ENCODE data around the gene CFAP74. TPM values are rescaled to one million over a fixed set of nuclear protein-coding genes. Genes with fewer than 3 reads are reported as not detected.
A peak's percentile ranks its signal among the peaks of the same experiment; 100 is the strongest.

The CFAP74 gene
- polyA plus RNA-seq, 1 experiment: not detected

DNA sequence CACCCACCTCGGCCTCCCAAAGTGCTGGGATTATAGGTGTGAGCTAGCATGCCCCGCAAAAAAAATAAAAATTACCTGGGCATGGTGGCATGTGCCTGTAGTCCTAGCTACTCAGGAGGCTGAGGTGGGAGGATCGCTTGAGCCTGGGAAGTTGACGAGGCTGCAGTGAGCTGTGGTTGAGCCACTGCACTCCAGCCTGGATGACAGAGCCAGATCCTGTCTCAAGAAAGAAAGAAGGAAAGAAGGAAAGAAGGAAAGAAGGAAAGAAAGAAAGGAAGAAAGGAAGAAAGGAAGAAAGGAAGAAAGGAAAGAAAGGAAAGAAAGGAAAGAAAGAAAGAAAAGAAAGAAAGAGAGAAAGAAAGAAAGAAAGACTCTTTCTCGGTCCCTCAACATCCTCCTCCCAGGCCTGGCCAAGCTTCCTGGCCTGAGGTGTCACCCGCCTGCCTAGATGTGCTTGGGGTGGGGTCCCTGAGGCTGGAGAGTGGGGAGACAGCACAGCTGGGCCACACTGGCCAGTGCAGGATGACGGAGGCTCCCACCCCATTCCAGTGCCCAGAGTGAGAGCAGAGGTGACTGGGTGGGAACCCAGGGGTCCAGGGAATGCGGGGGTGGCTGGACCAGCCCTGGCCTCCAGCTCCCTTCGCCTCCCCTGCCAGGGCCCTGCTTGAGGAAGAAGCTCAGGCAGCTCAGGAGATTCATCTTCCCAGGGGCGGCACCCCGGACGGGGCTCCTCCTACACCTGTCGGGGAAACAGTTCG is 102.5 kb downstream of the CFAP74 start:
- Histone ChIP-seq H3K27me3 (ENCODE audit: control insufficient read depth, insufficient read depth, low read length) (peaks cover 3% of the 10 kb centered on the region), H3K27ac (ENCODE audit: low read depth, low read length) (no peak overlapping the region), H3K9me3 (ENCODE audit: control insufficient read depth, insufficient read depth, low read length) (peaks cover 8% of the 10 kb centered on the region), H3K4me3 (ENCODE audit: low read depth, low read length) (no peak overlapping the region)
- ChIA-PET POLR2A (no interaction called here), CTCF (interaction anchor here (0.5 to 0.6 kb wide), 2 partner anchors 9 to 271 kb away, joined by 3 to 4 read pairs; no protein-coding TSS in a partner anchor)
- DNase-seq (ENCODE audit: low read depth, low spot score): no peak
- TF ChIP-seq, protein P1, sequence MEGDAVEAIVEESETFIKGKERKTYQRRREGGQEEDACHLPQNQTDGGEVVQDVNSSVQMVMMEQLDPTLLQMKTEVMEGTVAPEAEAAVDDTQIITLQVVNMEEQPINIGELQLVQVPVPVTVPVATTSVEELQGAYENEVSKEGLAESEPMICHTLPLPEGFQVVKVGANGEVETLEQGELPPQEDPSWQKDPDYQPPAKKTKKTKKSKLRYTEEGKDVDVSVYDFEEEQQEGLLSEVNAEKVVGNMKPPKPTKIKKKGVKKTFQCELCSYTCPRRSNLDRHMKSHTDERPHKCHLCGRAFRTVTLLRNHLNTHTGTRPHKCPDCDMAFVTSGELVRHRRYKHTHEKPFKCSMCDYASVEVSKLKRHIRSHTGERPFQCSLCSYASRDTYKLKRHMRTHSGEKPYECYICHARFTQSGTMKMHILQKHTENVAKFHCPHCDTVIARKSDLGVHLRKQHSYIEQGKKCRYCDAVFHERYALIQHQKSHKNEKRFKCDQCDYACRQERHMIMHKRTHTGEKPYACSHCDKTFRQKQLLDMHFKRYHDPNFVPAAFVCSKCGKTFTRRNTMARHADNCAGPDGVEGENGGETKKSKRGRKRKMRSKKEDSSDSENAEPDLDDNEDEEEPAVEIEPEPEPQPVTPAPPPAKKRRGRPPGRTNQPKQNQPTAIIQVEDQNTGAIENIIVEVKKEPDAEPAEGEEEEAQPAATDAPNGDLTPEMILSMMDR (IDR thresholded peaks at IDR 0.05; ENCODE audit: low read depth, low read length): no peak

DNA sequence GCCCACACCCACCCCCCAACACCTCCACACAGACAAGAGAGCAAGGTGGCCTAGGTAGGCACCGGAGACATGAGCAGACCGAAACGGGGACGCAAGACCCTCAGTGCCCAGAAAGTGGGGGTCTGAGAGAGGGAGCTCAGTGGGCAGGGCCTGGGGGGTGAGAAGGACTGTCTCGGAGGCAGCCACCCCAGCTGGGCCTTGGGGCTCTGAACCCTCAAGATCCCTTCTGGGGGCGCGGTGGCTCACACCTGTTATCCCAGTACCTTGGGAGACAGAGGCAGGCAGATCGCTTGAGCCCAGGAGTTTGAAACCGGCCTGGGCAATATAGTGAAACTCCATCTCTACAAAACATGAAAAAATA is 103.6 kb downstream of the CFAP74 start:
- POLR2A ChIA-PET: no interaction called here
- CTCF ChIA-PET: interaction anchor here (0.8 kb wide), 1 partner anchor 9 kb away, joined by 3 read pairs; no protein-coding TSS in a partner anchor
- Histone ChIP-seq H3K27ac (ENCODE audit: low read depth, low read length) (no peak overlapping the region), H3K27me3 (ENCODE audit: control insufficient read depth, insufficient read depth, low read length) (peaks cover 3% of the 10 kb centered on the region), H3K4me3 (ENCODE audit: low read depth, low read length) (no peak overlapping the region), H3K9me3 (ENCODE audit: control insufficient read depth, insufficient read depth, low read length) (peaks cover 8% of the 10 kb centered on the region)
- TF ChIP-seq, protein P1 (IDR thresholded peaks at IDR 0.05; ENCODE audit: low read depth, low read length): no peak
- DNase-seq (ENCODE audit: low read depth, low spot score): no peak

DNA sequence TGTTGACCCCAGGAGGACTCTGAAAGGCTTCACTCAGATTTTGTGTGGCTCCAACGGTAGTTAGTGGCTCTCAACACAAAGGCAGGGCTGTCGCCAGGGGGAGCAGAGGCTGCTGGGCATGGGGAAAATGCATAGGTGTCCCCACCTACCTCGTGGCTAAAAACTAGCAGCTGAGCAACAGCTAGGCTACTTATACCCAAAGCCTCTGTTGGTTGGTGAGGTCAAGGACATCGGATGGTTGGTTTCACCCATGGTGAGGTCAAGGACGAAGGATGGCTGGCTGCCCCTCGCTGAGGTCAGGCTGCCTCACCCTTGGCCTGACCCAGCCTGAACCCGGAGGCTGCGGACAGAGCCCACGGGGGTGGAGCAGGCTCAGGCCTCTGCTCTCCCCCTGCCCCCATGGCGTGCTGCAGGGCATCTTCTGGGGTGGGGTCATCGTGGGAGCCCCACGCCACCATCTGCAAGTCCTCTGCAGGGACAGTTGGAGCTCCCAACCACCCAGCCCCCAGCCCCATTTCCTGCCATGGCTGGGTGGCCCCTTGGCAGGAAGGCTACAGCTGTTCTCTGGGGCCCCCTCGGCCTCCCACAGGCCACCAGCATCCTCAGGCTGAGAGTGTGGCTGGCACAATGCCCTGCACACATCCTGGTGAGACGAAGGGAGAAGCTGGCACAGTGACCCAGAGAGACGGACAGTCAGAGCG is 104.2 kb downstream of the CFAP74 start:
- POLR2A ChIA-PET: no interaction called here
- no peak for DNase-seq (ENCODE audit: low read depth, low spot score)
- CTCF ChIA-PET: interaction anchor here (0.8 kb wide), 1 partner anchor 9 kb away, joined by 3 read pairs; no protein-coding TSS in a partner anchor
- no peak overlapping the region for H3K27ac ChIP-seq (ENCODE audit: low read depth, low read length)
- peaks cover 8% of the 10 kb centered on the region for H3K9me3 ChIP-seq (ENCODE audit: control insufficient read depth, insufficient read depth, low read length)
- TF ChIP-seq, protein P1 (IDR thresholded peaks at IDR 0.05; ENCODE audit: low read depth, low read length): peak; percentile 8; the same call in 1 of the 2 replicates
- peaks cover 3% of the 10 kb centered on the region for H3K27me3 ChIP-seq (ENCODE audit: control insufficient read depth, insufficient read depth, low read length)
- no peak overlapping the region for H3K4me3 ChIP-seq (ENCODE audit: low read depth, low read length)

DNA sequence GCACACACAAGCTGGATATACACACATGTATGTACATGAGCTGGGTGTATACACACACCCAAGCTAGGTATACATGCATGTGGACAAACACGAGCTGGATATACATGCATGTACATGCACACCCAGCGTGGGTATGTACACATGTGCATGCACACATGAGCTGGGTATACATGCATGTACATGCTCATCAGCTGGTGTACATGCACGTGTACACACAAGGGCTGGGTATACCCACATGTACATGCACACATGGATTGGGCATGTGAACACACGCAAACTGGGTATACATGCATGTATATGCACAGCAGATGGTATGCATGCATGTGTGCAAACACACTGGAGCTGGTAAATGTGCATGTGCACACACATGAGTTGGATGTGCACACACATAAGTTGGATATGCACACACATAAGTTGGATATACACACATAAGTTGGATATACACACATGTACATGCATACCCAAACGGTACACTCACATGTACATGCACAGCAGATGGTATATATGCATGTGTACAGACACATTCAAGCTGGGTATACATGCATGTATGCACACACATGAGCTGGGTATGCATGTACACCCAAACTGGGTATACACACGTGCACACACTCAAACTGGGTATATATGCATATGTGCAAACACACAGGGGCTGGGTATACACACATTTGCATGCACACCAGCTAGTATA is 105.2 kb downstream of the CFAP74 start:
- no peak overlapping the region for H3K4me3 ChIP-seq (ENCODE audit: low read depth, low read length)
- DNase-seq (ENCODE audit: low read depth, low spot score): no peak
- CTCF ChIA-PET: interaction anchor here (0.6 to 1.3 kb wide), 3 partner anchors 8 to 114 kb away, joined by 4 to 5 read pairs (median 4); no protein-coding TSS in a partner anchor

More for the DNA sequence above, 105.2 kb downstream of the CFAP74 start:
- POLR2A ChIA-PET: no interaction called here
- TF ChIP-seq, protein P1 (IDR thresholded peaks at IDR 0.05; ENCODE audit: low read depth, low read length): no peak
- Histone ChIP-seq H3K27me3 (ENCODE audit: control insufficient read depth, insufficient read depth, low read length) (peaks cover 3% of the 10 kb centered on the region), H3K9me3 (ENCODE audit: control insufficient read depth, insufficient read depth, low read length) (peaks cover 7% of the 10 kb centered on the region), H3K27ac (ENCODE audit: low read depth, low read length) (no peak overlapping the region)

Data from AG04450 (cell line).